NCI-H128 (cell line): Measurements from ENCODE around the gene CPS1.

ENCODE experiments used
- DNase-seq: peaks from one replicate; lab custom pipeline; 2025; ENCODE audit not compliant: unreplicated experiment; lab: John Stamatoyannopoulos, UW

The CPS1 gene

DNA sequence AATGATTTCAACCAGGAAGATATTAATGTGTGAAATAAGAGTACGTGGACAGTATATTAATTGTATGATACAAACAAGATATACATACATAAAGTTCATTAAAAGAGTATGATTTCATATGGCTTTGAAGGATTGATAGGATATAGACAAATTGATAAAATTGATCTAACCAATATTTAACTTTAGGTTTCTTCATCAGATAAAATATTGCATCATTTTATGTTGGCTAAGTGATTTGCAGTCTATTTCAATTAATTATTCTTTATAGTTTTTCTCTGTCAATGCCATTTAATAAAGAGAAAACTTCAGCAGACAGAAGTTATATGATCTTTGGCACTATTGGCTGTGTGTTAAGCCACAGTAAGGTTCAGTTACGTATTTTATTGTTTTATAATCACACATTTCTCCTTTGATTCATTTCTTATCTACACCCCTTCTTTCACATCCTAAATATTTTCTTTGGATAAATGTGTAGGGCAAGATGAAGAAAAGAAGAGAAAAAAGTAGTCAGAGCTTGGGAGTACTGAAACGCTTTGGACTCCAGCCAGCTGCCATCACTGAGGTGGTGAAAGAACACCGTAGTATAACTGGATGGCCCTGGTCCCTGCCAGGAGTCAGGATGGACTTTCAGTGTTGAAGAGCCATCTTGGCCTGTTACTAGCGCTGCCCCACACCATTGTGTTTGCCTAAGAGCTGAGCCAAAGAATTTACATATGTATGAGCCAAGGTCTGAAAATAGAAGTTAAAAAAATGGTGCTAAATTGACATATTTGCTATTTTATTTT lies 9.8 kb upstream of the CPS1 start:
- no peak for DNase-seq

DNA sequence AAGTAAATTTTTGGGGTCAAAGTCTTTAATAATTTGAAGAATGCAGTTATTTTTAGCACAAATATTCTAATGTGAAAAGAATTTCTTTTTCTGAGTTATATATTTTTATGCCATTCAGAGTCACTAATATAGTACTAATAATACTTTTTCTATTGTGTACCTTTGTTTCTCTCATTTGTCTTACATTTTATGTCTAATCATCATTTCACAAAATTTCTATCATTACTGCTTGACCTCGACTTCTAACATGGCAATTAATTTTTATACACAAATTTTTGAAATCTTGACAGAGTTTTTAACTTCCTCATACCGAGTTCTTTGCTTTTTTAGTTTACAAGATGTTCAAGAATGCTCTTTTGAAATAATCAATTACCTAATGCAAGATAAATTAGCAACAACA lies 8.4 kb upstream of the CPS1 start:
- no peak for DNase-seq

DNA sequence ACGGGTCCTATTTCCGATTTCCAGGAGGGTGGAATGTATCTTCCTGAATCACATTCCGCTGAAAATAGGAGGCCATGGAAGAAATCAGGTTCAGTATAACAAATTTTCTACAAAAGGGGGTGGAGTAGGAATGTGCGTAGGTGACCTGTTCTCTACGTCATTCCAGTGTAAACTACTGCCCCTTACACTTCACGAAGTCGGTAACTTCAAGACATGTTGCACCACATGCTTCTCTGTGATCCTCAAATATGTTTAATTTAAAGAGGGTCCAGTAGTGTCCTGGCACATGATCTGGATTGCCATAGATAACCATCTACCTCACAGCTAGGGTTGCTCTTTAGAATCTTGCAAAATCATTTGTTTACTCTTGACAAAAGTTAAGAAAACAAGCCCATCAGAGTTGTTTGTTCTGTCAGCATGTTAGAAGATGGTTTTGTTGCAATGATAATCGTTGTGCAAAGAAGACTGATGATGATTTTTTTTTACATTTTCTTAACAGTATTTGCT lies 7.5 kb upstream of the CPS1 start:
- DNase-seq, result no peak

DNA sequence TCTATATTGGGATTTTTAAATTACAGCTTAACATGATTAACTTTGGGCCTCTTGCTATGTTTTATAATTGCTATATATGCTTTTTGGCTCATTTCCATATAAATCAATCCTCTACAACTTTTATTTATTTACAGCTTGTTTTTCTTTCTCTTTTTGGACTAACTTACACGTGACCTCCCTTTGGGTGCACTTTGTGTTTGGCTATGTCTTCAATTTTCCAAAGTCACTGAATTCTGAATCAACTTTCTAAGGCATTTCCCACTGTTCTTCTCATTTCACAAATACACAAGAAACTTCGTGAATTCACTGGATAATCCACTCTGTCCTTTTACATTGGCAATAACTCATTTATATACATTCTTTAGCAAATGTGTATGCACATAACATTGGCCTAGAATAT lies 5.4 kb upstream of the CPS1 start:
- no peak for DNase-seq

DNA sequence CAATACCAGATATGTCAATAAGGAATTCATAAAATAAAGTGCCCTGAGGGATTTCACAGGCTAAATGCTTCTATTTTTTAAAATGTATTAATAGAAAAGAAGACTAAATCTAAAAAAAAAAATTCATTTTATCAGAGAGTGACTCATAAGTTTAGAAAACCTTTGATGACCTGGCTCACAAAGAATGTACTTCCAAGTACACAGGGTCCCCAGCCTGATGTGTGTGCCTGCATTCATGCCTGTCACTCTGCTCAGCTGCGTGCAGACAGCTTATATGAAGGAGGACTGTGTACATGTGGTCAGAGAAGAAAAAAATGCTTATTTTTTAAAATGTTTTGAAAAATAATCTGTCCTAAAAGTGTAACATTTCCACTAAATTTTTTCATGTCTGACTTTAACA lies 3.0 kb upstream of the CPS1 start:
- no peak for DNase-seq

DNA sequence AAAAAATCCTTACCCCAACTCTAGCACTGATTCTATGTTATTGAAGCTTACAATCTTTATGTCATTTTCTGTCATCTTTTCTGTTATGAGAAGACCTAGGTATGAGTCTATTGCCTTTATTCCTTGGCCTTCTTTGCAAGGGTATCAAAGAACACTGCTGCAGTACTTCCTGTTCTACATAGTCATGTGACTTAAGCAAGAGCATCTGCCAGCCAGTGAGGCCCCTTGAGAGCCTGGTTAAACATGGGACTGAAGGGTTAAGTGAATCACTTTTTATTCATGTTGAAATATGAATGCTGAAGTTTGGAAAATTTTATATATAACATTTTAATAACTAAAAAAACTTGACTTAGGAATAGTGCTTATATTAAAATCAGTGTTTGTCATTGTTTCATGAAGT lies 844 bp upstream of the CPS1 start:
- DNase-seq, result no peak

DNA sequence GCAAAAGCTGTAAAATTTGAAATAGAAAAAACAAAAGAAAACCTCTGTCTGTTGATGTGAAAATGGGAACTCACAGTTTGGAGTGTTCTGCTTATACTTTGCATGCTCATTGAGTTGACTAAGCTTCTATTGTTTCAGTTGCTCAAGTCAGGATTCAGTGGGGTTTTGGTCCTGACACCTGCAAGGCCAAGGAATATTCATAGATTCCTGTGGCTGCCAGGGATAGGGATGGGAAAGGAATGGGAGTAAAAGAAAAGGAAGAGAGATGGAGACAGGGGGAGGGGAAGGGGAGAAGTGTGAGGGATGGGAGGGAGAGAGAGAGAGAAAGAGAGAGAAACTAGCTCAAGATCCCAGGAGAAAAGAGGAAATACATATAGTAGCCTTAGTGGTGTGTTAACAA lies 1.3 kb downstream of the CPS1 start:
- DNase-seq, result no peak

DNA sequence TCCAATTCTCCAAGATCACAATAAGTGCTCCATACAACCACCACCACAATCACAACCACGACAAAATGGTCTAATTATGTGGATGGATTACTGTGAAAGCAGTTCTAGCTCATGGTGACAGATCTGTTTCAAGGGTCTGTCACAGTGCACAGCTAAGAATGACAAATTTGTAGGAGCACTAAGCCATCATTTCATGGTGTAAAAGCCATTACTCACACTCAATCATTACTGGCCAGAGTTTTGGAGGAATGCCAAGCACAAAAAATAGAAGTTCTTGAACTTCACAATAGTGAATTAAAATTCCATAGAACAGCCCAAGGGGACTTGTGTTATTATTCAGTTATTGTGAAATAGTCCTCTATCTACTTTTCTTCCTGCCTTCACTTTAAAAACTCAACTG lies 2.3 kb downstream of the CPS1 start:
- no peak for DNase-seq

DNA sequence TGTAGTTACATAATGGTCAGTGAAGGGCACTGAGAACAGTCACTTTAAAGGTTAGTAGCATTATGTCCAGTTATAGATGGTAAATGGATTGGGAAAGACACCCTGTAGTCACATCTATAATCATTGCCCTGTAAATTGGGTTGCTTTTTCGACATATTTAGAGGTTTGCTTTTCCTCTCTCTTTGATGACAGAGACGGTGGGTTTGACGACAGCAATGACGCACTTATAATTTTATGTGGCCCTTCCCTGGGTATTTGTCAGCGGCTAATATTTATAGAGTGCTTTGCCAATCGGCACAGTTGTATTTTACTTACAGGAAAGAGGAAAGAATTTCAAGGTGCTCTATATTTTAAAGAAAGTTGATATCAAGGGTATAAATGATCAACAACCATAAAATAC lies 2.8 kb downstream of the CPS1 start:
- DNase-seq, result no peak

DNA sequence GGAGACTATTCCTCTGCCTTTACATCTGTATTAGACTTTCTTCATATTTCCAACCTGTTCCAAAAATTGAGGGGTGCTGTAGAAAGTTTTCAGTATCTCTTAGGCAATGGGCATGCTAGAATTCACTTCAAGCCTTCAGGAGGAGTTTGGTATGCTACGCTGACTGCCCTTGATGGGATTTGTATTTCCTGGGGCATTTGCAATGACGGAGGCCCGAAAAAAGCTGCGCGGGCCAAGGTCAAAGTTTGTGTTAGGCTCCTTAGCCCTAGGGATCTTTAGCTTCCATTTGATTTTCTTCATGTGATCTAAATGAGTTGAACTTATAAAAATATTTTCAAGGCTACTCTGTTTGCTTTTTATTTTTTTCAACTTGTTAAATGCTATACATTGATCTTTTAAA lies 5.1 kb downstream of the CPS1 start:
- DNase-seq, result no peak

DNA sequence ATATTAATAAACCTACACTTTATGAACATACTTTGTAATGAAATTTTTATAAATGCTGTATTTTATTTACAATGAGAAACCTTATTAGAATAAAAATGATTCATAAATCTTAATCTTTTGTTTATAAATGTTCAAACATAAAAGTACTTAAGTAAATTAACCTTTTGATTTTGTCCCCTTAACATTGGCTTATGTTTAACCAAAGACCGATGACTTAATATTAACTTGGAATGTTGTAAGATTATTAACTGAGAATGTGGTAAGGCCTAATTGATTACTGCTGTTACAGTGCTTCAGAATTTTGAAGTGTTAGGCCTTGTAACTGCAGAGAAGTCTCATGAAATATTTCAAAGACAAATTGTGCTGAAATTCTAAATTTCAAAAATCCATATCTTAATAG lies 5.7 kb downstream of the CPS1 start:
- DNase-seq, result no peak

DNA sequence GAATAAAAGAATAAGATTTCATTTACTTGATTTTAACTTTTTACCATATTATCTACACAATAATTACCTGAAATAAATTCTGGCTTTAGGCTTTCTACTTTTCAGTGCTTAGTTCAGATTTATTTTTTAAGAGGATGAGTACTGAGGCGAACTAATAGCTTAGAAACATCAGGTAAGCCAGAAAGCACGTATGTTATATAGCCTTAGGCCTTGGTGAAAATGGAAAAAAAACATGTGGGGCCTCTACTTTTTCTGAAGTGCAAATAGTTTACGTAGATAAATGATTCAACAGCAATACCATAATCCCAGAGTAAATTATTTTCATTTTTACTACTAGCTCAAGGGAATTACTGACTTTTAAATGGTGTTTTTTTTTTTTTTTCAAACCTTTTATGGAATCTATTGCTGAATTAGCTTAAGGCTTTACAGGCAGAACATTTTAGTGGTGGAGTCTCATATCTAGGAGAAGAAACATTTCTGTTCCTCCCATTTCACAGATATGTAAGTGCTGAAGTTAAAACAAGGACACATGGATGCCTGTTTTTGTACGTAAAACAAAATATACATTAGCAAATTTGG lies 6.2 kb downstream of the CPS1 start:
- no peak for DNase-seq

DNA sequence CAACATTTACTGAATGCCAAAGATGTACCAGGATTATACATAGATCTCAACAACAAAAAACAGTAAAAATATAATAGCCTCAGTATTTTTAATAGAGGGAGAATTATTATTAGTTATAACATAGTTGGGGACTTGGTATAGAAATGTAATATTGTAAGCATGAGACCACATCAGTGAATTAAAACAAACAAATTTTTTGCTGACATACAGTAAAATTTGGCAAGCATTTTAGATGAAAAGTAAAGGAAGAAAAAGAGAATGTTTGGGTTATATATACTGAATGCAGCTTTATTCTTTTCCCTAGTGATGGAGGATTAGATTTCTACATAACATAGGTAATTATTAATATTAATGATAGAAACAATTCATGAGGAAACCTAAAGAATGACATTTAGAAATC lies 10.9 kb downstream of the CPS1 start:
- no peak for DNase-seq

DNA sequence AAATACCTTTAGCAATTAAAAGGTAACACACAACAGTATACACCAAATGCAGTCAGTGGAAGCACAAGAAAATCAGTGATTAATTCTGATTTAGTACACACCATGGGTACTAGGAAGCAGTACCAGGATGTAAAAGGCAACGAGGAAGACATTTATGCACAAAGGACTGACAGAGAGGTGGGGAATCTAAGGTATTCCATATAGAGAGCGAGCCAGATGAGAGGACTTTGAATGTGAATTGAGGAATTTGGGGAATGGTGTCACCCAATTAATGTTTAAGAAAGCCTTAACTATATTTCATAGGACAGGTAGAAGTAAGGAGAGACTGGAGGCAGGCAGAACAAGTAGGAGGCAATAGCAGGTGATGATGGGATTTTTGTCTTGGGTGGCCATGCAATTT lies 11.7 kb downstream of the CPS1 start:
- DNase-seq, result no peak

DNA sequence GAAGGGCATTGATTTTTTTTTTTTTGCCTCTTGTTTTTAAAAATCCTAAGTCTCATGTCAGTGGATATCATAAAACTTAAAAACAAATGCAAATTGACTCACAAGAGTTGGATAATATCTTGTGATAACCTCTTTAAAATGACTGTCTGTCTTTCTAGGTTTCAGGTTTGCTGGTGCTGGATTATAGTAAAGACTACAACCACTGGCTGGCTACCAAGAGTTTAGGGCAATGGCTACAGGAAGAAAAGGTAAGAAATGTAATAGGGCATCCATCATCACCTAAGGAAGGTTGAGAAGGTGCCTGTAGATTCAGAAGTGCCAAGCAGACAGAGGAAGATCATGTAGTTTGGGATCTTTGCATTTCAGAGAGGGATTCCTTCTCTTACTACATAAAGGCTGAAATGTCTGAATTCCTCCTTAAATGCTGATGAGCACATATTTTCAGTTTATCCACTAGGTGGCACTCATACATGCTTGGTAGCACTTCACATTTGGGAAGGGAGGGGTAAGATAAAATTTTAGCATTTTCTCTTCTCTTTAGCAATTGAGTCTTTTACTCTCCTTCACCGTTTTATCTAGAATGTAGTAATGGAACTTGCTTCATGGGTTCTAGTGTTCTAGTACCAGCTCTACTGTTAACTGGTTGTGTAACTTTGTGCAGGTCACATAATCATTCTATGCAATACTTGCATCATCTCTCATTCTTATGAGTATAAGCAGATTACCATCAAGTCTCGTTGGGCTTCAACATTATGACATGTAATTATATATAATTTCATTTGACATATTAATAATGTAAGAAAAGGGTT lies 21.1 kb downstream of the CPS1 start:
- no peak for DNase-seq

DNA sequence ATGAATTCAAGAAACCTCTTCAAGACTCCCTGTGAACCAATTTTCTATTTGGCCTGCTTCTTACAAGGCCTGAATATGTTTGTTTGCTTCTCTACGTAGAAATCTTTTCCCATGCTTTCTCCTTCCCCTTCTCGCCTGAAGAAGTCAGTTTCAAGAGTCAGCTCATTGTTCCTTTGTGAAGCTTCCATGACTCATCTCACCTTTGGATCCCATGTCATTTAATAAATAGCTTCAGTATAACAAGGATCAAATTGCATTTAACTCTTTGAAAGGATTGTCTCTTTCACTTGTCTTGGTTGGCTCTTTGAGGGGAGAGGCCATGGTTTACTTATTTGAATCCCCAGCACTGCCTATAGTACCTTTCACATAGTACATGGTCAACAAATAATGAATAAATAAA lies 28.4 kb downstream of the CPS1 start:
- no peak for DNase-seq

DNA sequence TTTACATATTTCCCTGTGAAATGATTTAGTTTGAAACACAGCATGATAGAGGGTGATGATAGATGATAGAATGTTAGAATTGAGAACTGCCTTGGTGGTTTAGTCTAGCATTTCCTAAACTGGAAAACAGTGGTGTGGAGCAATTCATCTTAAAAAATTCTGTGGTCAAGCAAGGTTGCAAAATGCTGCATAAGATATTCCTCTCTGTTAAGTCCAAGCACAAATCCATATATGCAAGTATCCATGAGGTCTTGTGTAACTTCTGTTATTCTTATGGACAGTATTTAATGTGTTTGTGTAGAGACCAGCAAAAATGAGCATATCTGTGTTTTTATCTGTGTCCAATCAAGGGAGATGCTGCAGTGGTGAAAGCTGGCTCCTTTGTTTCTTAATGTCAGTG lies 30.0 kb downstream of the CPS1 start:
- no peak for DNase-seq

DNA sequence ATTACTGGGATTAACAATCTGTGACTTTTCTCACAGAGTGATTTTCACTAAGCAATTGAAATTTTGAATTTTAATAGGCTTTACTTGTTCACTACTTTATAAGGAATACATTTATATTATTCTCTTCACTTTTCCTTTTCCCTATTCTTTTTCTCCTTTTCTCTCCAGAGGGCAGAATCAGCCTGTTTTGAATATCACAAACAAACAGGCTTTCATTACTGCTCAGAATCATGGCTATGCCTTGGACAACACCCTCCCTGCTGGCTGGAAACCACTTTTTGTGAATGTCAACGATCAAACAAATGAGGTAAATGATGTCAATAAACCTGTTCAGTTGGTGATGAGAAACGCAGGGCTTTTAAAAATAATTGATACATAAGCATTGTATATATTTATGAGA lies 35.3 kb downstream of the CPS1 start:
- DNase-seq, result no peak

DNA sequence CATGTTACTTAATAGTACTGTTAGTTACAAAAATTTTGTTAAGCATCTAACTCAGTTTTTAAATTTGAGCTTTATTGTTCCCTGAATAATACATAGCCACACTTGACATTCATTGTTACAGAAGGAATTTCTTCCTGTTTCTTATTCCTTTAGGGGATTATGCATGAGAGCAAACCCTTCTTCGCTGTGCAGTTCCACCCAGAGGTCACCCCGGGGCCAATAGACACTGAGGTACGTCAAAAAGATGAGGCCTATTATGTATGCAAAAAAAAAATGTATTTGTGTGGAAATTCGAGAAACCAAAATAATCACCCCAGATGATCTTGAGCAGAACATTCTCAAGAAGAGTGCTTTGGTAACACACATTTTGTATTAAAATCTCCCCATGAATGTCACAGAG lies 36.3 kb downstream of the CPS1 start:
- DNase-seq, result no peak

DNA sequence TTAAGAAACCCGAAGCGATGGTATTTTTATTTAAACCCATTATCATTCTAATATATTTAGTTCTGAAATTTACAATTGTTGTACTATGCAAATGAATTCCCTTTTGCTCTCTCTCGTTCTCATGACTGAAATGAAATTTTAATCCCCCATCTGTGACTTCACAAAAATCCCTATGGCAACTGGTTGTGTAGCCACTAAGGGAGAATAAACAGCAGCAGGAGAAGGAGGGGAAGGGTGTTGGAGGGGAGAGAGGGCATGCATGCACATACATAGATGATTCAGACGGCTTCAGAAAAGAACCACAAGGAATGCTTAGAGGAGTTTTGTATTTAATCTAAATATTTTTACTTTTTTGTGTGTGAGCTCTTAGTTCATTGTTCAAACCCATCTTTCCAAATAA lies 36.8 kb downstream of the CPS1 start:
- no peak for DNase-seq

DNA sequence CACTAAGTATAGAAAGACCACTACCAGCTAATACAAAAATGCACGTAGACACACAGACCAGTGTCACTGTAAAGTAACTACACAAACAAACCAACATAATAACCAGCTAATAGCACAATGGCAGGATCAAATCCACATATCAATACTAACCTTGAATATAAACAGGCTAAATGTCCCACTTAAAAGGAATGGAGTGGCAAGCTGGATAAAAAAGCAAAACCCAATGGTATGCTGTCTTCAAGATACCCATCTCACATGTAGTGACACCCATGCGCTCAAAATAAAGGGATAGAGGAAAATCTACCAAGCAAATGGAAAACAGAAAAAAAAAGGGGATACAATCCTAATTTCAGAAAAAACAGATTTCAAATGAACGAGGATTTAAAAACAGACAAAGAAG lies 41.8 kb downstream of the CPS1 start:
- DNase-seq, result no peak

DNA sequence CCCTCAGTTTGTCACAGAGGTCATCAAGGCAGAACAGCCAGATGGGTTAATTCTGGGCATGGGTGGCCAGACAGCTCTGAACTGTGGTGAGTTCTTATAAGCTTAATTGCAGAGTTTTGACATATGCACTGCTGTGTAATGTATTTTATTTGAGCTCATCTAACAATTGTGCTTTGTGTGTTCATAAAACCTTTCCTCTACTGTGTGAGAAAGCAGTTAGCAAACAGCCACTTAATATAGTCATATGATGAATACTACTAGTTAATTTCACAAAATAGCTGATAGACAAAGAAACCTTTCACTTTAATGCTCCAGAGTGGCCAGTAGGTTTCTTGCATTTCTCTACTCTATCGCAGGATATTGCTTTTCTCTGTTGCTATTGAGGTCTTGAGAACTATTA lies 43.1 kb downstream of the CPS1 start:
- no peak for DNase-seq
